ENCODE data around the gene PLA2G2D.

Gene PLA2G2D

DNA sequence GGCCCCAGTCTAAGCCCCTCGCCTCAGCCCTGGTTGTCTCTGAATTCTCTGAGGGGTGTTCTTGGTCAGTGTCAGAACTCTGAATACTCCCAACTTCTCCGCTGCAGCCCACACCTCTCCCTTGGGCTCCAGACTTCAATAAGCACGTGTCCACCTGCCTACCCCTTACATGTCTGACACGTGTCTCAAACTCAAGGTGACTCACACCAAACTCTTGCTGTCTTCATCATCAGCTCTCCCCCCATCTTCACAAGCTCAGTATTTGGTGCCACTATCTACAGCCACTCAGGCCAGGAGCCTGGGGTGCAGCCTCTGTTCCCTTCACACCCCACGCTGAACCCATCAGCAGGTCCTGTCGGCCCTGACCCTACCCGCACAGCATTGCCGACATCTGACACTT lies 47.8 kb upstream of the PLA2G2D start (continued):
- TF ChIP-seq, protein P1, sequence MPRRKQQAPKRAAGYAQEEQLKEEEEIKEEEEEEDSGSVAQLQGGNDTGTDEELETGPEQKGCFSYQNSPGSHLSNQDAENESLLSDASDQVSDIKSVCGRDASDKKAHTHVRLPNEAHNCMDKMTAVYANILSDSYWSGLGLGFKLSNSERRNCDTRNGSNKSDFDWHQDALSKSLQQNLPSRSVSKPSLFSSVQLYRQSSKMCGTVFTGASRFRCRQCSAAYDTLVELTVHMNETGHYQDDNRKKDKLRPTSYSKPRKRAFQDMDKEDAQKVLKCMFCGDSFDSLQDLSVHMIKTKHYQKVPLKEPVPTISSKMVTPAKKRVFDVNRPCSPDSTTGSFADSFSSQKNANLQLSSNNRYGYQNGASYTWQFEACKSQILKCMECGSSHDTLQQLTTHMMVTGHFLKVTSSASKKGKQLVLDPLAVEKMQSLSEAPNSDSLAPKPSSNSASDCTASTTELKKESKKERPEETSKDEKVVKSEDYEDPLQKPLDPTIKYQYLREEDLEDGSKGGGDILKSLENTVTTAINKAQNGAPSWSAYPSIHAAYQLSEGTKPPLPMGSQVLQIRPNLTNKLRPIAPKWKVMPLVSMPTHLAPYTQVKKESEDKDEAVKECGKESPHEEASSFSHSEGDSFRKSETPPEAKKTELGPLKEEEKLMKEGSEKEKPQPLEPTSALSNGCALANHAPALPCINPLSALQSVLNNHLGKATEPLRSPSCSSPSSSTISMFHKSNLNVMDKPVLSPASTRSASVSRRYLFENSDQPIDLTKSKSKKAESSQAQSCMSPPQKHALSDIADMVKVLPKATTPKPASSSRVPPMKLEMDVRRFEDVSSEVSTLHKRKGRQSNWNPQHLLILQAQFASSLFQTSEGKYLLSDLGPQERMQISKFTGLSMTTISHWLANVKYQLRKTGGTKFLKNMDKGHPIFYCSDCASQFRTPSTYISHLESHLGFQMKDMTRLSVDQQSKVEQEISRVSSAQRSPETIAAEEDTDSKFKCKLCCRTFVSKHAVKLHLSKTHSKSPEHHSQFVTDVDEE (CRISPR knock-in tag; IDR thresholded peaks at IDR 0.05): no peak
- TF ChIP-seq TCF4 (CRISPR knock-in tag; IDR thresholded peaks at IDR 0.05; ENCODE audit: borderline replicate concordance): no peak
- no peak for TF ChIP-seq ZNF565 (CRISPR knock-in tag; conservative IDR thresholded peaks at IDR 0.05; ENCODE audit: low read depth)
- TF ChIP-seq ZC3H10 (CRISPR knock-in tag; IDR thresholded peaks at IDR 0.05): no peak
- no peak for TF ChIP-seq ZFP3 (CRISPR knock-in tag; IDR thresholded peaks at IDR 0.05)
- no peak for TF ChIP-seq ZFP30 (CRISPR knock-in tag; IDR thresholded peaks at IDR 0.05)

DNA sequence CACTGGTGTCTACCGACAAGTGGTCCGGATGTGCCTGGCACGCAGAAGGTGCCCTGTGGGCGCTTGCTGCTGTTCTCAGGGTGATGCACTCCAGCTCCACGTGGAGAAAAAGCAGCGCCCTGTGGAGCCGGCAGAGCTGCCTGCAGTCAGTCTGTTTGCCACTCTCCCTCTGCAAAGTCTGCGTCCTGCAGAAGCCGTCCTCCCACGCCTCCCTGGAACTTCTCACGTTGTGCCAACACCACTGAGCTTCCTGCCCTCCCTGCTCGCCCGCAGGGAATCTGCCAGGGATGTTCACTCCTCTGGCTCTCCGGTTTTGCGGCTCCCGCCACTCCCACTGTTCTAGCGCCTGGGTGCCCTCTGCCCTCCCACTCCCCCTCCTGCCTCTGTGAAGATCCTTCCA lies 46.7 kb upstream of the PLA2G2D start:
- no peak; the same call in 2 of the 3 replicates for ATAC-seq
- TF ChIP-seq ZFP3 (CRISPR knock-in tag; IDR thresholded peaks at IDR 0.05) (no peak), ISL1 (CRISPR knock-in tag; IDR thresholded peaks at IDR 0.05) (no peak), ZNF565 (CRISPR knock-in tag; conservative IDR thresholded peaks at IDR 0.05; ENCODE audit: low read depth) (no peak), SNAI2 (CRISPR knock-in tag; IDR thresholded peaks at IDR 0.05) (no peak), TOX (CRISPR knock-in tag; IDR thresholded peaks at IDR 0.05; ENCODE audit: borderline replicate concordance) (no peak), PPARA (CRISPR knock-in tag; IDR thresholded peaks at IDR 0.05; ENCODE audit: borderline replicate concordance) (no peak)
- TF ChIP-seq, protein P1 (CRISPR knock-in tag; IDR thresholded peaks at IDR 0.05): no peak
- TF ChIP-seq, protein P2, sequence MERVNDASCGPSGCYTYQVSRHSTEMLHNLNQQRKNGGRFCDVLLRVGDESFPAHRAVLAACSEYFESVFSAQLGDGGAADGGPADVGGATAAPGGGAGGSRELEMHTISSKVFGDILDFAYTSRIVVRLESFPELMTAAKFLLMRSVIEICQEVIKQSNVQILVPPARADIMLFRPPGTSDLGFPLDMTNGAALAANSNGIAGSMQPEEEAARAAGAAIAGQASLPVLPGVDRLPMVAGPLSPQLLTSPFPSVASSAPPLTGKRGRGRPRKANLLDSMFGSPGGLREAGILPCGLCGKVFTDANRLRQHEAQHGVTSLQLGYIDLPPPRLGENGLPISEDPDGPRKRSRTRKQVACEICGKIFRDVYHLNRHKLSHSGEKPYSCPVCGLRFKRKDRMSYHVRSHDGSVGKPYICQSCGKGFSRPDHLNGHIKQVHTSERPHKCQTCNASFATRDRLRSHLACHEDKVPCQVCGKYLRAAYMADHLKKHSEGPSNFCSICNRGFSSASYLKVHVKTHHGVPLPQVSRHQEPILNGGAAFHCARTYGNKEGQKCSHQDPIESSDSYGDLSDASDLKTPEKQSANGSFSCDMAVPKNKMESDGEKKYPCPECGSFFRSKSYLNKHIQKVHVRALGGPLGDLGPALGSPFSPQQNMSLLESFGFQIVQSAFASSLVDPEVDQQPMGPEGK (CRISPR knock-in tag; IDR thresholded peaks at IDR 0.05; ENCODE audit: borderline replicate concordance): no peak

DNA sequence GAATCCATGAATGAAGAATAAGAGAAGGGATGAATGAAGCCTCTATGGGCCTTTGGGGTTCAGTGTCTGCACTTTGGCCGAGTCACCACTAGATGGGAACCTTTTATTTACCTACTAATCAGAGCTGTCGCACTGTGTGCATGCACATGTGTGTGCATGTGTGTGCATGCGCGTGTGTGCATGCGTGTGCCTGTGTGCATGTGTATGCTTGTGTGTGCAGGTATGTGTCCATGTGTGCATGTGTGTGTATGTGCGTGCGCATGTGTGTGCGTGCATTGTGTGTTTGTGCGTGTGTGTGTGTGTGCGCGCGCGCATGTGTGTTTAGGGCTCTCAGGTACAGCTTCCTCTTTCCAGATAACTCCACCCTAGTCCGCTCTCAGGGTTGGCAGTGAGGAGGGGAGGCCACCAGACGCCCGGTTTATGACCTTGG lies 46.2 kb upstream of the PLA2G2D start:
- peak; percentile 40; the same call in 1 of the 3 replicates for ATAC-seq
- TF ChIP-seq ZNF8 (CRISPR knock-in tag; IDR thresholded peaks at IDR 0.05) (no peak), BACH2 (CRISPR knock-in tag; IDR thresholded peaks at IDR 0.05; ENCODE audit: borderline replicate concordance) (no peak), ZFP30 (CRISPR knock-in tag; IDR thresholded peaks at IDR 0.05) (no peak), ZNF565 (CRISPR knock-in tag; conservative IDR thresholded peaks at IDR 0.05; ENCODE audit: low read depth) (no peak), RARB (CRISPR knock-in tag; IDR thresholded peaks at IDR 0.05) (no peak), ZC3H10 (CRISPR knock-in tag; IDR thresholded peaks at IDR 0.05) (no peak), GLIS3 (CRISPR knock-in tag; IDR thresholded peaks at IDR 0.05) (no peak), SNAI2 (CRISPR knock-in tag; IDR thresholded peaks at IDR 0.05) (no peak), ESRRG (CRISPR knock-in tag; IDR thresholded peaks at IDR 0.05) (no peak), TCF4 (CRISPR knock-in tag; IDR thresholded peaks at IDR 0.05; ENCODE audit: borderline replicate concordance) (no peak)
- TF ChIP-seq, protein P2 (CRISPR knock-in tag; IDR thresholded peaks at IDR 0.05; ENCODE audit: borderline replicate concordance): no peak
- TF ChIP-seq, protein P3, sequence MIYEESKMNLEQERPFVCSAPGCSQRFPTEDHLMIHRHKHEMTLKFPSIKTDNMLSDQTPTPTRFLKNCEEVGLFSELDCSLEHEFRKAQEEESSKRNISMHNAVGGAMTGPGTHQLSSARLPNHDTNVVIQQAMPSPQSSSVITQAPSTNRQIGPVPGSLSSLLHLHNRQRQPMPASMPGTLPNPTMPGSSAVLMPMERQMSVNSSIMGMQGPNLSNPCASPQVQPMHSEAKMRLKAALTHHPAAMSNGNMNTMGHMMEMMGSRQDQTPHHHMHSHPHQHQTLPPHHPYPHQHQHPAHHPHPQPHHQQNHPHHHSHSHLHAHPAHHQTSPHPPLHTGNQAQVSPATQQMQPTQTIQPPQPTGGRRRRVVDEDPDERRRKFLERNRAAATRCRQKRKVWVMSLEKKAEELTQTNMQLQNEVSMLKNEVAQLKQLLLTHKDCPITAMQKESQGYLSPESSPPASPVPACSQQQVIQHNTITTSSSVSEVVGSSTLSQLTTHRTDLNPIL (CRISPR knock-in tag; IDR thresholded peaks at IDR 0.05; ENCODE audit: low read depth): no peak
- TF ChIP-seq, protein P4, sequence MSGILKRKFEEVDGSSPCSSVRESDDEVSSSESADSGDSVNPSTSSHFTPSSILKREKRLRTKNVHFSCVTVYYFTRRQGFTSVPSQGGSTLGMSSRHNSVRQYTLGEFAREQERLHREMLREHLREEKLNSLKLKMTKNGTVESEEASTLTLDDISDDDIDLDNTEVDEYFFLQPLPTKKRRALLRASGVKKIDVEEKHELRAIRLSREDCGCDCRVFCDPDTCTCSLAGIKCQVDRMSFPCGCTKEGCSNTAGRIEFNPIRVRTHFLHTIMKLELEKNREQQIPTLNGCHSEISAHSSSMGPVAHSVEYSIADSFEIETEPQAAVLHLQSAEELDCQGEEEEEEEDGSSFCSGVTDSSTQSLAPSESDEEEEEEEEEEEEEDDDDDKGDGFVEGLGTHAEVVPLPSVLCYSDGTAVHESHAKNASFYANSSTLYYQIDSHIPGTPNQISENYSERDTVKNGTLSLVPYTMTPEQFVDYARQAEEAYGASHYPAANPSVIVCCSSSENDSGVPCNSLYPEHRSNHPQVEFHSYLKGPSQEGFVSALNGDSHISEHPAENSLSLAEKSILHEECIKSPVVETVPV (CRISPR knock-in tag; IDR thresholded peaks at IDR 0.05): no peak
- TF ChIP-seq, protein P5, sequence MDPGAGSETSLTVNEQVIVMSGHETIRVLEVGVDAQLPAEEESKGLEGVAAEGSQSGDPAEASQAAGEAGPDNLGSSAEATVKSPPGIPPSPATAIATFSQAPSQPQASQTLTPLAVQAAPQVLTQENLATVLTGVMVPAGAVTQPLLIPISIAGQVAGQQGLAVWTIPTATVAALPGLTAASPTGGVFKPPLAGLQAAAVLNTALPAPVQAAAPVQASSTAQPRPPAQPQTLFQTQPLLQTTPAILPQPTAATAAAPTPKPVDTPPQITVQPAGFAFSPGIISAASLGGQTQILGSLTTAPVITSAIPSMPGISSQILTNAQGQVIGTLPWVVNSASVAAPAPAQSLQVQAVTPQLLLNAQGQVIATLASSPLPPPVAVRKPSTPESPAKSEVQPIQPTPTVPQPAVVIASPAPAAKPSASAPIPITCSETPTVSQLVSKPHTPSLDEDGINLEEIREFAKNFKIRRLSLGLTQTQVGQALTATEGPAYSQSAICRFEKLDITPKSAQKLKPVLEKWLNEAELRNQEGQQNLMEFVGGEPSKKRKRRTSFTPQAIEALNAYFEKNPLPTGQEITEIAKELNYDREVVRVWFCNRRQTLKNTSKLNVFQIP (CRISPR knock-in tag; IDR thresholded peaks at IDR 0.05; ENCODE audit: borderline replicate concordance, low read depth): no peak
- TF ChIP-seq, protein P1 (CRISPR knock-in tag; IDR thresholded peaks at IDR 0.05): no peak
